ENCODE measurements around the gene MSX1.

- TF ChIP-seq CTCF (IDR thresholded peaks at IDR 0.05; ENCODE audit: control extremely low read depth in 1 of 3, insufficient read depth in 1 of 3, low read depth in 1 of 3, low read length in 3 of 3) = no peak
- no peak for TF ChIP-seq NRF1 (IDR thresholded peaks at IDR 0.05; ENCODE audit: low read depth, low read length)
- no peak for TF ChIP-seq EGR1 (IDR thresholded peaks at IDR 0.05; ENCODE audit: borderline replicate concordance, low read depth, low read length)
- TF ChIP-seq EZH2 (IDR thresholded peaks at IDR 0.05; ENCODE audit: low read depth, low read length, severe bottlenecking) = no peak
- no peak for TF ChIP-seq JUND (IDR thresholded peaks at IDR 0.05; ENCODE audit: low read length)
- no peak for TF ChIP-seq TAF1 (IDR thresholded peaks at IDR 0.05; ENCODE audit: low read depth, low read length)
- no peak for TF ChIP-seq SIX5 (IDR thresholded peaks at IDR 0.05; ENCODE audit: low read depth, low read length)
Measured at GRCh38 chr4:4838936-4839810, 20.3 kb upstream of the MSX1 start.
